ENCODE measurements around the gene P3H2.

DNA sequence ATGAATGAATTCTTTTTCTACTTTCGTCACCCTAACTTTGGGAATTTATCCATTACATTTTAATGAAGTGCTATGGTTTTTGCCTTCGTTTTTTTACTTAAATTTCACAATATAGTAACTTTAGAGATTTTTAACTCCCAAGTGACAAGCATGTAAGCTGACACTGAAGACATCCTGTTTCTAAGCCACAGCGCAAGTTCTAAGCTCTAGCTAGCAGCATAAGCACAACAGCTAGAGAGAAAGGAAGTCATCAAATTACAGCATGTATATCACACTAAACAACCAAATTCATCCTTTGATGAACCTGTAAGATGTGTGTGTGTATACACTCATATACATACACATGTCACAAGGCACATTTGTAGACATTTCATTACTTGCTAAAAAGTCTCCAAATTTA is 119.3 kb downstream of the P3H2 start:
- TF ChIP-seq, protein P1, sequence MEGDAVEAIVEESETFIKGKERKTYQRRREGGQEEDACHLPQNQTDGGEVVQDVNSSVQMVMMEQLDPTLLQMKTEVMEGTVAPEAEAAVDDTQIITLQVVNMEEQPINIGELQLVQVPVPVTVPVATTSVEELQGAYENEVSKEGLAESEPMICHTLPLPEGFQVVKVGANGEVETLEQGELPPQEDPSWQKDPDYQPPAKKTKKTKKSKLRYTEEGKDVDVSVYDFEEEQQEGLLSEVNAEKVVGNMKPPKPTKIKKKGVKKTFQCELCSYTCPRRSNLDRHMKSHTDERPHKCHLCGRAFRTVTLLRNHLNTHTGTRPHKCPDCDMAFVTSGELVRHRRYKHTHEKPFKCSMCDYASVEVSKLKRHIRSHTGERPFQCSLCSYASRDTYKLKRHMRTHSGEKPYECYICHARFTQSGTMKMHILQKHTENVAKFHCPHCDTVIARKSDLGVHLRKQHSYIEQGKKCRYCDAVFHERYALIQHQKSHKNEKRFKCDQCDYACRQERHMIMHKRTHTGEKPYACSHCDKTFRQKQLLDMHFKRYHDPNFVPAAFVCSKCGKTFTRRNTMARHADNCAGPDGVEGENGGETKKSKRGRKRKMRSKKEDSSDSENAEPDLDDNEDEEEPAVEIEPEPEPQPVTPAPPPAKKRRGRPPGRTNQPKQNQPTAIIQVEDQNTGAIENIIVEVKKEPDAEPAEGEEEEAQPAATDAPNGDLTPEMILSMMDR (conservative IDR thresholded peaks at IDR 0.05; ENCODE audit: low read depth, low read length) = no peak
- TF ChIP-seq MAFK (IDR thresholded peaks at IDR 0.05; ENCODE audit: low read depth, low read length) = no peak
- TF ChIP-seq, protein P2, sequence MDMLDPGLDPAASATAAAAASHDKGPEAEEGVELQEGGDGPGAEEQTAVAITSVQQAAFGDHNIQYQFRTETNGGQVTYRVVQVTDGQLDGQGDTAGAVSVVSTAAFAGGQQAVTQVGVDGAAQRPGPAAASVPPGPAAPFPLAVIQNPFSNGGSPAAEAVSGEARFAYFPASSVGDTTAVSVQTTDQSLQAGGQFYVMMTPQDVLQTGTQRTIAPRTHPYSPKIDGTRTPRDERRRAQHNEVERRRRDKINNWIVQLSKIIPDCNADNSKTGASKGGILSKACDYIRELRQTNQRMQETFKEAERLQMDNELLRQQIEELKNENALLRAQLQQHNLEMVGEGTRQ (IDR thresholded peaks at IDR 0.05; ENCODE audit: low read depth, low read length) = no peak
- no peak for TF ChIP-seq CEBPB (IDR thresholded peaks at IDR 0.05; ENCODE audit: low read depth, low read length)
- no peak for TF ChIP-seq POLR2A (IDR thresholded peaks at IDR 0.05; ENCODE audit: low read depth, low read length)
- no peak for TF ChIP-seq RFX5 (IDR thresholded peaks at IDR 0.05; ENCODE audit: low read depth, low read length)
- TF ChIP-seq SMC3 (IDR thresholded peaks at IDR 0.05; ENCODE audit: low read depth, low read length) = no peak
- no peak for TF ChIP-seq MXI1 (IDR thresholded peaks at IDR 0.05; ENCODE audit: borderline replicate concordance, low read depth, low read length)
- no peak for TF ChIP-seq RAD21 (IDR thresholded peaks at IDR 0.05; ENCODE audit: low read length)
- TF ChIP-seq, protein P3, sequence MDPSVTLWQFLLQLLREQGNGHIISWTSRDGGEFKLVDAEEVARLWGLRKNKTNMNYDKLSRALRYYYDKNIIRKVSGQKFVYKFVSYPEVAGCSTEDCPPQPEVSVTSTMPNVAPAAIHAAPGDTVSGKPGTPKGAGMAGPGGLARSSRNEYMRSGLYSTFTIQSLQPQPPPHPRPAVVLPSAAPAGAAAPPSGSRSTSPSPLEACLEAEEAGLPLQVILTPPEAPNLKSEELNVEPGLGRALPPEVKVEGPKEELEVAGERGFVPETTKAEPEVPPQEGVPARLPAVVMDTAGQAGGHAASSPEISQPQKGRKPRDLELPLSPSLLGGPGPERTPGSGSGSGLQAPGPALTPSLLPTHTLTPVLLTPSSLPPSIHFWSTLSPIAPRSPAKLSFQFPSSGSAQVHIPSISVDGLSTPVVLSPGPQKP (IDR thresholded peaks at IDR 0.05; ENCODE audit: borderline replicate concordance, low read depth, low read length) = no peak
- TF ChIP-seq RCOR1 (IDR thresholded peaks at IDR 0.05; ENCODE audit: insufficient replicate concordance, low read length) = no peak
- TF ChIP-seq FOS (IDR thresholded peaks at IDR 0.05; ENCODE audit: low read depth, low read length) = no peak
- no peak for TF ChIP-seq NFE2L2 (IDR thresholded peaks at IDR 0.05; ENCODE audit: low read depth, low read length)

Measured in IMR-90 (cell line).